SK-N-SH (cell line): ENCODE results near the gene TRIM29. TPM values are rescaled to one million over a fixed set of nuclear protein-coding genes. Genes with fewer than 3 reads are reported as not detected.

Experiments
- CTCF ChIA-PET: fragments of 300-600, 350-600 bp; formaldehyde crosslinking; extraction: SDS; loops from one replicate; lab custom pipeline; 2021; lab: Yijun Ruan, JAX
- POLR2A ChIA-PET: fragments of 350-600 bp; sonication (Branson Sonifier 250); formaldehyde crosslinking; extraction: SDS; loops from one replicate; lab custom pipeline; 2020; ENCODE audit warnings: antibody characterized with exemption, inconsistent platforms; lab: Yijun Ruan, JAX
- DNase-seq: peaks from one replicate; pipeline ENCODE4 v3.0.0; 2012
- H2AFZ ChIP-seq: fragments of 200-600 bp; sonication (generic); 2 replicates; pipeline ENCODE4 v1.8.1; 2016; ENCODE audit warnings: antibody characterized with exemption, mild to moderate bottlenecking, low read depth
- H3F3A ChIP-seq: fragments of 200-600 bp; sonication (generic); replicated peaks from 2 replicates; pipeline ENCODE3; 2016; ENCODE audit warnings: antibody characterized with exemption, mild to moderate bottlenecking; ENCODE audit not compliant: insufficient read depth
- H3K27ac ChIP-seq, 2 experiments: fragments of 200-500 bp in 1 of 2; fragments of 200-600 bp in 1 of 2; sonication (Bioruptor generic) in 1 of 2; sonication (generic), shearing (Covaris generic) in 1 of 2; 2 replicates each; pipeline versions ENCODE4 v1.5.1 to v1.6.1; 2014 to 2016; ENCODE audit warnings: low read depth in 2 of 2, inconsistent platforms in 1 of 2, low read length in 1 of 2, mild to moderate bottlenecking in 1 of 2, mixed read lengths in 1 of 2
- H3K27me3 ChIP-seq: fragments of 200-600 bp; sonication (generic), shearing (Covaris generic); 2 replicates; pipeline ENCODE4 v1.6.1; 2016; ENCODE audit warnings: mixed run types; ENCODE audit not compliant: insufficient read depth
- H3K36me3 ChIP-seq, 2 experiments: fragments of 200-500 bp in 1 of 2; fragments of 200-600 bp in 1 of 2; sonication (Bioruptor generic) in 1 of 2; sonication (generic) in 1 of 2; replicated peaks in 1 of 2; 2 replicates each; pipeline versions ENCODE3 to v1.5.1; 2014 to 2016; ENCODE audit warnings: low read length in 1 of 2, mild to moderate bottlenecking in 1 of 2; ENCODE audit not compliant: insufficient read depth in 2 of 2, control insufficient read depth in 1 of 2
- H3K4me1 ChIP-seq, 2 experiments: fragments of 200-500 bp in 1 of 2; fragments of 200-600 bp in 1 of 2; sonication (Bioruptor generic) in 1 of 2; sonication (generic), shearing (Covaris generic) in 1 of 2; 2 replicates each; pipeline versions ENCODE4 v1.5.1 to v1.6.1; 2014 to 2016; ENCODE audit warnings: low read depth in 1 of 2, low read length in 1 of 2, mixed run types in 1 of 2; ENCODE audit not compliant: insufficient read depth in 2 of 2, control insufficient read depth in 1 of 2
- H3K4me2 ChIP-seq: fragments of 200-600 bp; sonication (generic), shearing (Covaris generic); 2 replicates; pipeline ENCODE4 v1.6.1; 2017; ENCODE audit warnings: mixed run types
- H3K4me3 ChIP-seq, 2 experiments: fragments of 200-500 bp in 1 of 2; fragments of 200-600 bp in 1 of 2; sonication (Bioruptor generic) in 1 of 2; sonication (generic), shearing (Covaris generic) in 1 of 2; 2 replicates each; pipeline versions ENCODE4 v1.5.1 to v1.8.1; 2014 to 2016; ENCODE audit warnings: low read depth in 2 of 2, inconsistent platforms in 1 of 2, low read length in 1 of 2, mild to moderate bottlenecking in 1 of 2, mixed read lengths in 1 of 2, moderate library complexity in 1 of 2
- H3K79me2 ChIP-seq: fragments of 200-600 bp; sonication (generic); 2 replicates; pipeline ENCODE4 v1.8.1; 2017; ENCODE audit warnings: mild to moderate bottlenecking; ENCODE audit not compliant: insufficient read depth
- H3K9ac ChIP-seq: fragments of 200-600 bp; sonication (generic); 2 replicates; pipeline ENCODE4 v1.6.1; 2017; ENCODE audit warnings: mixed run types
- H3K9me2 ChIP-seq: fragments of 200-600 bp; sonication (generic); 2 replicates; pipeline ENCODE4 v1.6.1; 2017; ENCODE audit warnings: mixed run types
- H3K9me3 ChIP-seq: fragments of 200-600 bp; sonication (generic); 2 replicates; pipeline ENCODE4 v1.6.1; 2017; ENCODE audit warnings: mixed run types, mild to moderate bottlenecking, moderate library complexity
- H4K20me1 ChIP-seq: fragments of 200-600 bp; sonication (generic); 2 replicates; pipeline ENCODE4 v1.6.1; 2017; ENCODE audit warnings: mild to moderate bottlenecking, mixed run types; ENCODE audit not compliant: insufficient read depth
- EZH2phosphoT487 ChIP-seq: fragments of 200-600 bp; sonication (generic); IDR thresholded peaks from 2 replicates; pipeline ENCODE4 v1.6.1; 2017; ENCODE audit warnings: low read depth, mixed run types, mild to moderate bottlenecking, antibody characterized with exemption, moderate library complexity, borderline replicate concordance
- FOSL2 ChIP-seq: IDR thresholded peaks from 2 replicates; pipeline ENCODE4 v1.4.0; 2012; ENCODE audit warnings: low read depth, mild to moderate bottlenecking, moderate library complexity, borderline replicate concordance
- JUND ChIP-seq: IDR thresholded peaks from 2 replicates; pipeline ENCODE4 v1.4.0; 2012
- RAD21 ChIP-seq: IDR thresholded peaks from 2 replicates; pipeline ENCODE4 v1.6.1; 2012; ENCODE audit warnings: mild to moderate bottlenecking, low read length
- RFX5 ChIP-seq: IDR thresholded peaks from 2 replicates; pipeline ENCODE4 v1.6.1; 2012; ENCODE audit warnings: mild to moderate bottlenecking, improper control_type of control experiment, low read length
- SIN3A ChIP-seq: IDR thresholded peaks from 2 replicates; pipeline ENCODE4 v1.6.1; 2012; ENCODE audit warnings: low read depth, mild to moderate bottlenecking, low read length, moderate library complexity, borderline replicate concordance
- SMC3 ChIP-seq: IDR thresholded peaks from 2 replicates; pipeline ENCODE4 v1.6.1; 2012; ENCODE audit warnings: low read depth, low read length, improper control_type of control experiment
- TAF1 ChIP-seq: IDR thresholded peaks from 2 replicates; pipeline ENCODE4 v1.6.1; 2012; ENCODE audit warnings: low read depth, mild to moderate bottlenecking, low read length, moderate library complexity, borderline replicate concordance
- WGBS: methylation state at CpG from one replicate; pipeline ENCODE4 v1.1.6; 2017; ENCODE audit warnings: low lambda C conversion rate; 5-methylcytosine and 5-hydroxymethylcytosine counted together
- polyA plus RNA-seq, 3 experiments: library from polyadenylated mRNA; depleted of rRNA; stranded (reverse); fragments of >200 nt; gene quantifications; 2 replicates each; pipeline ENCODE4 v1.2.3, GENCODE V29; 2012
- TF ChIP-seq, protein P1 (sequence below): fragments of 200-600 bp; sonication (generic); IDR thresholded peaks from 2 replicates; pipeline ENCODE4 v1.6.1; 2017; ENCODE audit warnings: antibody characterized with exemption, mild to moderate bottlenecking, moderate library complexity
- TF ChIP-seq, protein P2 (sequence below): IDR thresholded peaks from 2 replicates; pipeline ENCODE4 v1.4.0; 2012; ENCODE audit warnings: low read depth, borderline replicate concordance

TRIM29 gene
- polyA plus RNA-seq, 1 of the 3 experiments (the other 2 are of a cell fraction), result 0.03 TPM

DNA sequence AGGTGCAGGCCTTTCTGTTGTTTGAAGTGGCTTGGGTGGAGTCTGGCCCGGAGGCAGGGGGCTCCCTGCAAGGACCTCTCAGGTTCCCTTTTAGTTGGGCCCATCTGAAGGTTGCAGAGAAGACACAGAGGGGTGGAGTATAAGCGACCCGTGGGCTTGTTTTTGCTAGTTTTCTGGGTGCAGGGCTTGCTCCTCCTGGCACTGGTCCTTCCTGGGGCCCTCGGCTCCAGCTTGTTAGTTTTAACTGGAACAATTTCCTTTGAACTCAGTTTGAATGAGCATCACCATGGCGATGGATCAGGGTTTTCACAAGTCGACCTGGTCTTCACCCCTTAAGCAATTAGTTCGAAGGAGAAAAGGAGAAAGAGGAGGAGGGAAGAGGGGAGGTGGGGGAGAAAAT, 44.5 kb upstream of the TRIM29 start:
- WGBS, result 84% methylated on average over 7 of the region's 7 CpGs

DNA sequence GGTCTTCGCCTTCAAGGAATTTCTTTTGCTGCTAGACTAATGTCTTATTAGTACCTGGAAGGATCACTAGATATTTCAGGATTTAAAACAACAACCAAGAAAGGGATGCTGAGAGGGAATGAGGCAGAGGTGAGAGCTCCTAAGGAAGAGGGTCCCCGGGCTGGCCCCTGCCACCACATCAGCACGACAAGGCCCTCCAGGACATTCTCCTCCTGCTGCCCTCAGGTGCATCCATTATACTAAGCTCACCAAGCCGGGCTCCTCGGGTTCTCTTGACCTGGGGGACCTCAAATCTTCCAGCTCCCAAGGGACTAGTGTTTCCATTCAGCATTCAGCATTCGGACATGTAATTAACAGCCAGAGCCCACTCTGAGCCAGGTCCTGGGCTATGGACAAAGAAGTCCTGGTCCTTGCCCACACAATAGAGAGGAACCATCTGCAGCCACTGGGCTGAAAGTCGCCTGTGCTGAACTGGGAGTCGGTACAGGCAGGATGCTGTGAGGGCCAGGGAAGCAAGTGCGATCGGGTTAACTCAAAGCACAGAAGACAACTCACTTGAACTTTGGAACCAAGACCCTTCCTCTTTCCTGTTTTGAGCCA, 43.6 kb upstream of the TRIM29 start:
- no peaks in the 10 kb centered on the region for H3K9me2 ChIP-seq
- no peak overlapping the region for H3K9ac ChIP-seq
- peaks cover 5 to 37% of the 10 kb centered on the region in 2 experiments; a peak in 1 of 4 replicates for H3K4me1 ChIP-seq
- H3K36me3 ChIP-seq, result no peaks in the 10 kb centered on the region
- CTCF ChIA-PET, result interaction anchor here (0.8 to 8.0 kb wide), 15 partner anchors 8 to 155 kb away, joined by 3 to 68 read pairs (median 5); partner anchors contain the start of gene ARHGEF12
- H3F3A ChIP-seq, result no peaks in the 10 kb centered on the region
- H2AFZ ChIP-seq, result no peak overlapping the region
- H3K4me2 ChIP-seq, result no peak overlapping the region
- DNase-seq, result no peak
- POLR2A ChIA-PET, result no interaction called here
- WGBS, result 92% methylated on average over 9 of the region's 10 CpGs
- H3K79me2 ChIP-seq, result no peaks in the 10 kb centered on the region
- TF ChIP-seq RAD21, result no peak
- H4K20me1 ChIP-seq, result no peaks in the 10 kb centered on the region
- H3K27ac ChIP-seq, result no peak overlapping the region
- no peak overlapping the region for H3K4me3 ChIP-seq
- H3K27me3 ChIP-seq, result no peaks in the 10 kb centered on the region
- no peaks in the 10 kb centered on the region for H3K9me3 ChIP-seq

More for the DNA sequence above, 44.5 kb upstream of the TRIM29 start:
- ChIA-PET POLR2A (no interaction called here), CTCF (interaction anchor here (0.6 to 8.0 kb wide), 8 partner anchors 10 to 305 kb away, joined by 3 to 68 read pairs (median 10); no protein-coding TSS in a partner anchor)
- H3K9me2 ChIP-seq, result no peaks in the 10 kb centered on the region
- no peak overlapping the region for H2AFZ ChIP-seq
- H3K36me3 ChIP-seq, result no peaks in the 10 kb centered on the region
- DNase-seq, result no peak
- H3K27ac ChIP-seq, result no peak overlapping the region
- no peaks in the 10 kb centered on the region for H3K27me3 ChIP-seq
- H3K79me2 ChIP-seq, result no peaks in the 10 kb centered on the region
- no peak overlapping the region for H3K4me3 ChIP-seq
- H3K9ac ChIP-seq, result no peak overlapping the region
- H3K4me1 ChIP-seq, result peaks cover 5 to 45% of the 10 kb centered on the region in 2 experiments; a peak in 1 of 4 replicates
- H3K9me3 ChIP-seq, result no peaks in the 10 kb centered on the region
- H3F3A ChIP-seq, result no peaks in the 10 kb centered on the region
- H4K20me1 ChIP-seq, result no peaks in the 10 kb centered on the region
- no peak overlapping the region for H3K4me2 ChIP-seq
- no peak for TF ChIP-seq SIN3A
- TF ChIP-seq JUND, result no peak
- TF ChIP-seq EZH2phosphoT487, result no peak
- no peak for TF ChIP-seq SMC3
- TF ChIP-seq, protein P1, sequence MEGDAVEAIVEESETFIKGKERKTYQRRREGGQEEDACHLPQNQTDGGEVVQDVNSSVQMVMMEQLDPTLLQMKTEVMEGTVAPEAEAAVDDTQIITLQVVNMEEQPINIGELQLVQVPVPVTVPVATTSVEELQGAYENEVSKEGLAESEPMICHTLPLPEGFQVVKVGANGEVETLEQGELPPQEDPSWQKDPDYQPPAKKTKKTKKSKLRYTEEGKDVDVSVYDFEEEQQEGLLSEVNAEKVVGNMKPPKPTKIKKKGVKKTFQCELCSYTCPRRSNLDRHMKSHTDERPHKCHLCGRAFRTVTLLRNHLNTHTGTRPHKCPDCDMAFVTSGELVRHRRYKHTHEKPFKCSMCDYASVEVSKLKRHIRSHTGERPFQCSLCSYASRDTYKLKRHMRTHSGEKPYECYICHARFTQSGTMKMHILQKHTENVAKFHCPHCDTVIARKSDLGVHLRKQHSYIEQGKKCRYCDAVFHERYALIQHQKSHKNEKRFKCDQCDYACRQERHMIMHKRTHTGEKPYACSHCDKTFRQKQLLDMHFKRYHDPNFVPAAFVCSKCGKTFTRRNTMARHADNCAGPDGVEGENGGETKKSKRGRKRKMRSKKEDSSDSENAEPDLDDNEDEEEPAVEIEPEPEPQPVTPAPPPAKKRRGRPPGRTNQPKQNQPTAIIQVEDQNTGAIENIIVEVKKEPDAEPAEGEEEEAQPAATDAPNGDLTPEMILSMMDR, result no peak
- no peak for TF ChIP-seq TAF1
- TF ChIP-seq, all 33 proteins: peak for 0

GRCh38 chr11:120180551-120181232, 42.8 kb upstream of the TRIM29 start:
- Histone ChIP-seq H3K9me2 (no peaks in the 10 kb centered on the region), H3K79me2 (no peaks in the 10 kb centered on the region), H3K36me3 (no peaks in the 10 kb centered on the region), H3K9me3 (no peaks in the 10 kb centered on the region), H3K9ac (no peak overlapping the region), H4K20me1 (no peaks in the 10 kb centered on the region), H3F3A (no peaks in the 10 kb centered on the region), H3K4me3 (no peak overlapping the region), H2AFZ (peak overlapping the region; percentile 56; the same call in 1 of the 2 replicates), H3K27me3 (no peaks in the 10 kb centered on the region), H3K27ac (no peak overlapping the region), H3K4me1 (peaks cover 5 to 29% of the 10 kb centered on the region in 2 experiments; a peak in 1 of 4 replicates), H3K4me2 (no peak overlapping the region)
- 92% methylated on average over 4 of the region's 11 CpGs for WGBS
- DNase-seq, result no peak
- TF ChIP-seq, protein P2, sequence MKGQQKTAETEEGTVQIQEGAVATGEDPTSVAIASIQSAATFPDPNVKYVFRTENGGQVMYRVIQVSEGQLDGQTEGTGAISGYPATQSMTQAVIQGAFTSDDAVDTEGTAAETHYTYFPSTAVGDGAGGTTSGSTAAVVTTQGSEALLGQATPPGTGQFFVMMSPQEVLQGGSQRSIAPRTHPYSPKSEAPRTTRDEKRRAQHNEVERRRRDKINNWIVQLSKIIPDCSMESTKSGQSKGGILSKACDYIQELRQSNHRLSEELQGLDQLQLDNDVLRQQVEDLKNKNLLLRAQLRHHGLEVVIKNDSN, result no peak
- TF ChIP-seq FOSL2, result peak; percentile 25; the same call in 1 of the 2 replicates
- no peak for TF ChIP-seq RFX5
- TF ChIP-seq, protein P1, result peak; percentile 38; the same call in 1 of the 2 replicates
- ChIA-PET POLR2A (interaction anchor here (1.2 kb wide), 1 partner anchor 48 kb away, joined by 3 read pairs; no protein-coding TSS in a partner anchor), CTCF (interaction anchor here (0.6 to 8.0 kb wide), 14 partner anchors 9 to 156 kb away, joined by 3 to 68 read pairs (median 6); partner anchors contain the start of gene ARHGEF12)
